LNCaP clone FGC (cell line): ENCODE data around the gene PORCN.
"Not testable (repeated sequence)": the region's sequence is repeated elsewhere in the genome, so short reads cannot be mapped to it uniquely, and the experiment has no call there.

Source experiments
- DNase-seq: peaks from one replicate; pipeline ENCODE4 v3.0.0-alpha.2; 2011; ENCODE audit warnings: low read depth
- H3K4me3 ChIP-seq: 2 replicates; pipeline ENCODE4 v1.5.1; 2011; ENCODE audit warnings: mild to moderate bottlenecking, low read depth, low read length, control low read depth
- TF ChIP-seq, protein P1 (sequence below): IDR thresholded peaks from 2 replicates; pipeline ENCODE4 v1.5.1; 2012; ENCODE audit warnings: mild to moderate bottlenecking; ENCODE audit not compliant: control insufficient read depth, insufficient read depth; ENCODE audit errors: extremely low read depth

Gene PORCN

GRCh38 chrX:48514868-48515460 is 6.2 kb downstream of the PORCN start:
- no peak overlapping the region for H3K4me3 ChIP-seq
- no peak for DNase-seq
- TF ChIP-seq, protein P1, sequence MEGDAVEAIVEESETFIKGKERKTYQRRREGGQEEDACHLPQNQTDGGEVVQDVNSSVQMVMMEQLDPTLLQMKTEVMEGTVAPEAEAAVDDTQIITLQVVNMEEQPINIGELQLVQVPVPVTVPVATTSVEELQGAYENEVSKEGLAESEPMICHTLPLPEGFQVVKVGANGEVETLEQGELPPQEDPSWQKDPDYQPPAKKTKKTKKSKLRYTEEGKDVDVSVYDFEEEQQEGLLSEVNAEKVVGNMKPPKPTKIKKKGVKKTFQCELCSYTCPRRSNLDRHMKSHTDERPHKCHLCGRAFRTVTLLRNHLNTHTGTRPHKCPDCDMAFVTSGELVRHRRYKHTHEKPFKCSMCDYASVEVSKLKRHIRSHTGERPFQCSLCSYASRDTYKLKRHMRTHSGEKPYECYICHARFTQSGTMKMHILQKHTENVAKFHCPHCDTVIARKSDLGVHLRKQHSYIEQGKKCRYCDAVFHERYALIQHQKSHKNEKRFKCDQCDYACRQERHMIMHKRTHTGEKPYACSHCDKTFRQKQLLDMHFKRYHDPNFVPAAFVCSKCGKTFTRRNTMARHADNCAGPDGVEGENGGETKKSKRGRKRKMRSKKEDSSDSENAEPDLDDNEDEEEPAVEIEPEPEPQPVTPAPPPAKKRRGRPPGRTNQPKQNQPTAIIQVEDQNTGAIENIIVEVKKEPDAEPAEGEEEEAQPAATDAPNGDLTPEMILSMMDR: no peak

DNA sequence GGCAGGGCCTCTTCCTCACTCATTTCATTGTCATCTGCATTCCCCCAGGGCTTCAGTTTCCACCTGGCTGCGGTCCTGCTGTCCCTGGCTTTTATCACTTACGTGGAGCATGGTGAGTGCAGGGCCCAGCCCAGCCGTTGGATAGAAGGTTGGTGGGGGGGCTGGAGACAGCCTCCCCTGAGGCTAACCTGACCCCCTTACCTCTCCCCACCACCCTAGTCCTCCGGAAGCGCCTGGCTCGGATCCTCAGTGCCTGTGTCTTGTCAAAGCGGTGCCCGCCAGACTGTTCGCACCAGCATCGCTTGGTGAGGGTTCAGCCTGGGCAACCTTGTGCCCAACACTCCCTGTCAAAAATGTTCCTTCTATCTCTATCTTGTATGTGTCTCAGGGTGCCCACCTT is 7.0 kb downstream of the PORCN start:
- TF ChIP-seq, protein P1: no peak
- DNase-seq: no peak
- no peak overlapping the region for H3K4me3 ChIP-seq

- no peak overlapping the region for H3K4me3 ChIP-seq
- TF ChIP-seq, protein P1: no peak
- DNase-seq: no peak
These were observed 7.5 kb downstream of the PORCN start for GRCh38 chrX:48516285-48516684.

DNA sequence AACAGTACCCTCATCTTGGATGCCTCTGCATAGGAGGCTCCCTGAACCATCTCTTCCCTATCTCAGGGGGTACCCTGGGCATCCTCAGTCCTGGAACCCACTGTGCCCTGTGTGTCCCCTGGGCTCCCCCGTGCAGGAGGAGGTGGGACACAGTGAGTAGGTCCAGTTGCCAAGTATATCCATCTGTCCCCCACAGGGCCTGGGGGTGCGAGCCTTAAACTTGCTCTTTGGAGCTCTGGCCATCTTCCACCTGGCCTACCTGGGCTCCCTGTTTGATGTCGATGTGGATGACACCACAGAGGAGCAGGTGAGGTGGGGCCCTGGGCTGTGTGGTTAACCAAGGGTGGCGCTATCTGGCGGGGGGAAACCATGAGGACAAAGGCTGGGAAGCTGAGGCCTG is 8.2 kb downstream of the PORCN start:
- no peak overlapping the region for H3K4me3 ChIP-seq
- TF ChIP-seq, protein P1: no peak
- no peak for DNase-seq

DNA sequence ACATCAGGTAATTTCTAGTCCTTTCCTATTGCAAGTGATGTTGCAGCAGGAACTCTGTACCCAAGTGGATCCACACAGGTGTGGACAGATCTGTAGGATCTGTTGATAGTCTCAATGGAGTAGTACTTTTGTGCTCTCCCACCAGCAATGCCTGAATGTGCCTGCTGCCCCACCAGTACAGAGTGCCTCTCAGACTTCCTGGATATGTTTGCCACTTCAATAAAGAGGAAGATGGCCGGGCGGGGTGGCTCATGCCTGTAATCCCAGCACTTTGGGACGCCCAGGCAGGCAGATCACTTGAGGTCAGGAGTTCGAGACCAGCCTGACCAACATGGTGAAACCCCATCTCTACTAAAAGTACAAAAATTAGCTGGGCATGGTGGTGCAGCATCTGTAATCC is 10.7 kb downstream of the PORCN start:
- not testable (repeated sequence) for DNase-seq, H3K4me3 ChIP-seq

GRCh38 chrX:48520455-48520854 is 11.7 kb downstream of the PORCN start:
- H3K4me3 ChIP-seq: no peak overlapping the region
- TF ChIP-seq, protein P1: no peak
- DNase-seq: no peak

GRCh38 chrX:48520976-48521352 is 12.2 kb downstream of the PORCN start:
- H3K4me3 ChIP-seq: peak overlapping the region; percentile 63
- TF ChIP-seq, protein P1: no peak
- DNase-seq: no peak
